GM12892 (cell line): ENCODE data around the gene COX6B2.

ENCODE experiments used
- DNase-seq: peaks from one replicate; pipeline ENCODE4 v3.0.0; 2011; ENCODE audit not compliant: insufficient read length
- FAIRE-seq: peaks from 2 replicates; lab custom pipeline; 2011; peaks lifted over from hg19 to GRCh38; lab: Jason Lieb, UNC
- POLR2A ChIP-seq: IDR thresholded peaks from 2 replicates; pipeline ENCODE4 v1.6.1; 2011; ENCODE audit warnings: low read depth, low read length, control low read depth
- POLR2AphosphoS5 ChIP-seq: IDR thresholded peaks from 2 replicates; pipeline ENCODE4 v1.6.1; 2011; ENCODE audit warnings: low read depth, low read length, control low read depth
- TAF1 ChIP-seq: IDR thresholded peaks from 2 replicates; pipeline ENCODE4 v1.6.1; 2011; ENCODE audit warnings: low read depth, mild to moderate bottlenecking, control low read depth, low read length, borderline replicate concordance

The COX6B2 gene

GRCh38 chr19:55300886-55301458, 53.5 kb downstream of the COX6B2 start:
- TF ChIP-seq TAF1 (no peak), POLR2A (no peak), POLR2AphosphoS5 (no peak)
- DNase-seq (no peak), FAIRE-seq (no peak)

- FAIRE-seq (no peak), DNase-seq (no peak)
- no peak for TF ChIP-seq TAF1
- TF ChIP-seq POLR2A: no peak
- TF ChIP-seq POLR2AphosphoS5: no peak
These were observed 54.5 kb downstream of the COX6B2 start for GRCh38 chr19:55299991-55300390.
